Measurements from ENCODE around the gene ST6GALNAC1. TPM values are rescaled to one million over a fixed set of nuclear protein-coding genes. Genes with fewer than 3 reads are reported as not detected.

ST6GALNAC1 gene
- total and polyA plus RNA-seq, 2 of the 13 experiments (the other 11 are each of a cell fraction or from before 2014, with no cell fraction given), result not detected

- TF ChIP-seq ATF5 (CRISPR knock-in tag; IDR thresholded peaks at IDR 0.05; ENCODE audit: low read depth) (no peak), GZF1 (CRISPR knock-in tag; IDR thresholded peaks at IDR 0.05) (no peak), ZNF468 (CRISPR knock-in tag; IDR thresholded peaks at IDR 0.05) (0 out of 2 replicates have a peak, but pooled peaks have one; percentile 74), ARID5B (CRISPR knock-in tag; IDR thresholded peaks at IDR 0.05) (peak; percentile 13; the same call in 1 of the 2 replicates), ZFAT (CRISPR knock-in tag; conservative IDR thresholded peaks at IDR 0.05) (no peak), CBX2 (IDR thresholded peaks at IDR 0.05; ENCODE audit: low read depth, low read length) (no peak), CBX2 (CRISPR knock-in tag; IDR thresholded peaks at IDR 0.05; ENCODE audit: low read depth) (no peak), ZNF678 (CRISPR knock-in tag; IDR thresholded peaks at IDR 0.05) (no peak), MATR3 (CRISPR knock-in tag; IDR thresholded peaks at IDR 0.05) (no peak), ZBTB7A (CRISPR knock-in tag; IDR thresholded peaks at IDR 0.05) (no peak), MED1 (CRISPR knock-in tag; IDR thresholded peaks at IDR 0.05) (peak; percentile 34; the same call in 1 of the 2 replicates), ZBTB10 (CRISPR knock-in tag; IDR thresholded peaks at IDR 0.05; ENCODE audit: borderline replicate concordance) (no peak), ZNF331 (CRISPR knock-in tag; IDR thresholded peaks at IDR 0.05) (0 out of 2 replicates have a peak, but pooled peaks have one; percentile 20), MAFK (conservative IDR thresholded peaks at IDR 0.05 in 1 of 2, IDR thresholded peaks at IDR 0.05 in 1 of 2; ENCODE audit: low read length in 2 of 2) (peak; percentile 31 to 42; a peak in 1 of 4 replicates), ZNF12 (CRISPR knock-in tag; IDR thresholded peaks at IDR 0.05) (0 out of 2 replicates have a peak, but pooled peaks have one; percentile 47), MEF2D (CRISPR knock-in tag; IDR thresholded peaks at IDR 0.05) (no peak), ZNF782 (CRISPR knock-in tag; IDR thresholded peaks at IDR 0.05; ENCODE audit: borderline replicate concordance) (peak; percentile 53; the same call in 1 of the 2 replicates), ZNF572 (CRISPR knock-in tag; IDR thresholded peaks at IDR 0.05) (0 out of 2 replicates have a peak, but pooled peaks have one; percentile 75), ZBTB34 (CRISPR knock-in tag; IDR thresholded peaks at IDR 0.05) (peak; percentile 70; the same call in 1 of the 2 replicates), ZSCAN30 (CRISPR knock-in tag; IDR thresholded peaks at IDR 0.05) (no peak), SALL1 (CRISPR knock-in tag; IDR thresholded peaks at IDR 0.05) (0 out of 2 replicates have a peak, but pooled peaks have one; percentile 41), JUN (CRISPR knock-in tag; IDR thresholded peaks at IDR 0.05) (0 out of 2 replicates have a peak, but pooled peaks have one; percentile 43), ZFY (CRISPR knock-in tag; IDR thresholded peaks at IDR 0.05) (0 out of 2 replicates have a peak, but pooled peaks have one; percentile 41)
These were observed 45.5 kb downstream of the ST6GALNAC1 start (continued) for GRCh38 chr17:76598004-76598439.

All from HepG2 (cell line).